Osteoblast (primary cell): ENCODE measurements around the gene CCDC148. TPM values are rescaled to one million over a fixed set of nuclear protein-coding genes. Genes with fewer than 3 reads are reported as not detected.
A peak's percentile ranks its signal among the peaks of the same experiment; 100 is the strongest.

Experiments used
- DNase-seq: peaks from one replicate; pipeline ENCODE4 v3.0.0; 2011; ENCODE audit warnings: low spot score, mixed read lengths; ENCODE audit not compliant: insufficient read length; ENCODE audit errors: missing footprints
- H2AFZ ChIP-seq: 2 replicates; pipeline ENCODE4 v1.6.0; 2011; ENCODE audit warnings: mild to moderate bottlenecking, low read length
- H3K27ac ChIP-seq: 2 replicates; pipeline ENCODE4 v1.5.1; 2011; ENCODE audit warnings: mild to moderate bottlenecking, low read depth, low read length, moderate library complexity
- H3K27me3 ChIP-seq: 2 replicates; pipeline ENCODE4 v1.6.0; 2012; ENCODE audit warnings: mild to moderate bottlenecking, control low read depth, inconsistent platforms, low read length, moderate library complexity; ENCODE audit not compliant: insufficient read depth
- H3K36me3 ChIP-seq: 2 replicates; pipeline ENCODE4 v1.5.1; 2011; ENCODE audit warnings: mild to moderate bottlenecking, low read length, control low read depth, moderate library complexity; ENCODE audit not compliant: insufficient read depth
- H3K4me1 ChIP-seq: 2 replicates; pipeline ENCODE4 v1.5.1; 2011; ENCODE audit warnings: mild to moderate bottlenecking, low read length, control low read depth, moderate library complexity; ENCODE audit not compliant: insufficient read depth
- H3K4me2 ChIP-seq: 2 replicates; pipeline ENCODE4 v1.6.0; 2011; ENCODE audit warnings: mild to moderate bottlenecking, low read length; ENCODE audit not compliant: insufficient read depth
- H3K4me3 ChIP-seq: fragments of 200-600 bp; sonication (generic); 3 replicates; pipeline ENCODE4 v1.5.1; 2012; ENCODE audit warnings: mild to moderate bottlenecking, low read length, inconsistent platforms; ENCODE audit not compliant: insufficient read depth
- H3K79me2 ChIP-seq: 2 replicates; pipeline ENCODE4 v1.6.0; 2012; ENCODE audit warnings: mild to moderate bottlenecking, low read length, control low read depth, inconsistent platforms; ENCODE audit not compliant: insufficient read depth
- H3K9me3 ChIP-seq: 2 replicates; pipeline ENCODE4 v1.5.1; 2011; ENCODE audit warnings: low read depth, low read length, control low read depth
- H4K20me1 ChIP-seq: 2 replicates; pipeline ENCODE4 v1.6.0; 2012; ENCODE audit warnings: mild to moderate bottlenecking, low read length, control low read depth; ENCODE audit not compliant: insufficient read depth
- CTCF ChIP-seq: IDR thresholded peaks from 2 replicates; pipeline ENCODE4 v1.5.1; 2011; ENCODE audit warnings: mild to moderate bottlenecking, low read depth, low read length, moderate library complexity; ENCODE audit errors: extremely low read depth
- total RNA-seq: library from RNA; depleted of rRNA; stranded (reverse); fragments of >200 nt; gene quantifications from 2 replicates; pipeline ENCODE4 v1.2.3, GENCODE V29; 2012

CCDC148 gene
- total RNA-seq, 1 donor, result 1.8 TPM

- Histone ChIP-seq H3K4me3 (no peak overlapping the region), H3K9me3 (no peaks in the 10 kb centered on the region), H3K27ac (peak overlapping the region; percentile 88), H4K20me1 (peaks cover 4% of the 10 kb centered on the region), H3K4me1 (peaks cover 29% of the 10 kb centered on the region), H3K79me2 (peaks cover 90% of the 10 kb centered on the region), H3K27me3 (no peaks in the 10 kb centered on the region), H3K36me3 (no peaks in the 10 kb centered on the region), H2AFZ (no peak overlapping the region), H3K4me2 (peak overlapping the region; percentile 70)
- no peak for TF ChIP-seq CTCF
- peak; percentile 86 for DNase-seq
These were observed 30.9 kb upstream of the CCDC148 start for GRCh38 chr2:158487419-158487818.

- peak overlapping the region; percentile 39 for H3K4me3 ChIP-seq
- no peaks in the 10 kb centered on the region for H3K9me3 ChIP-seq
- H3K79me2 ChIP-seq, result peaks cover 90% of the 10 kb centered on the region
- no peak for TF ChIP-seq CTCF
- peak overlapping the region; percentile 38 for H2AFZ ChIP-seq
- H4K20me1 ChIP-seq, result peaks cover 4% of the 10 kb centered on the region
- peak overlapping the region; percentile 70 for H3K4me2 ChIP-seq
- no peak for DNase-seq
- no peaks in the 10 kb centered on the region for H3K27me3 ChIP-seq
- peak overlapping the region; percentile 88 for H3K27ac ChIP-seq
- no peaks in the 10 kb centered on the region for H3K36me3 ChIP-seq
- H3K4me1 ChIP-seq, result peaks cover 33% of the 10 kb centered on the region
These were observed 30.4 kb upstream of the CCDC148 start for GRCh38 chr2:158486970-158487325.

GRCh38 chr2:158486150-158486969, 29.8 kb upstream of the CCDC148 start:
- peak overlapping the region; percentile 70 for H3K4me2 ChIP-seq
- peak; percentile 88 for DNase-seq
- H3K27me3 ChIP-seq, result no peaks in the 10 kb centered on the region
- H3K9me3 ChIP-seq, result no peaks in the 10 kb centered on the region
- peaks cover 33% of the 10 kb centered on the region for H3K4me1 ChIP-seq
- TF ChIP-seq CTCF, result no peak
- peak overlapping the region; percentile 39 for H3K4me3 ChIP-seq
- peaks cover 4% of the 10 kb centered on the region for H4K20me1 ChIP-seq
- no peaks in the 10 kb centered on the region for H3K36me3 ChIP-seq
- peak overlapping the region; percentile 88 for H3K27ac ChIP-seq
- H3K79me2 ChIP-seq, result peaks cover 90% of the 10 kb centered on the region
- no peak overlapping the region for H2AFZ ChIP-seq

GRCh38 chr2:158484892-158485556, 28.5 kb upstream of the CCDC148 start:
- H3K4me2 ChIP-seq, result no peak overlapping the region
- H4K20me1 ChIP-seq, result peaks cover 4% of the 10 kb centered on the region
- no peak for DNase-seq
- no peak overlapping the region for H3K4me3 ChIP-seq
- H3K27ac ChIP-seq, result no peak overlapping the region
- H2AFZ ChIP-seq, result no peak overlapping the region
- peaks cover 33% of the 10 kb centered on the region for H3K4me1 ChIP-seq
- no peaks in the 10 kb centered on the region for H3K36me3 ChIP-seq
- H3K9me3 ChIP-seq, result no peaks in the 10 kb centered on the region
- no peaks in the 10 kb centered on the region for H3K27me3 ChIP-seq
- no peak for TF ChIP-seq CTCF
- H3K79me2 ChIP-seq, result peaks cover 85% of the 10 kb centered on the region
